NB4 (cell line): Measurements from ENCODE around the gene LYRM4.

Source experiments
- CTCF ChIP-seq: IDR thresholded peaks from one replicate; pipeline ENCODE4 v1.5.1; 2012; ENCODE audit warnings: low read depth, low read length
- TF ChIP-seq, protein P1 (sequence below): IDR thresholded peaks from 2 replicates; pipeline ENCODE4 v1.6.1; 2011; ENCODE audit warnings: low read depth, low read length

DNA sequence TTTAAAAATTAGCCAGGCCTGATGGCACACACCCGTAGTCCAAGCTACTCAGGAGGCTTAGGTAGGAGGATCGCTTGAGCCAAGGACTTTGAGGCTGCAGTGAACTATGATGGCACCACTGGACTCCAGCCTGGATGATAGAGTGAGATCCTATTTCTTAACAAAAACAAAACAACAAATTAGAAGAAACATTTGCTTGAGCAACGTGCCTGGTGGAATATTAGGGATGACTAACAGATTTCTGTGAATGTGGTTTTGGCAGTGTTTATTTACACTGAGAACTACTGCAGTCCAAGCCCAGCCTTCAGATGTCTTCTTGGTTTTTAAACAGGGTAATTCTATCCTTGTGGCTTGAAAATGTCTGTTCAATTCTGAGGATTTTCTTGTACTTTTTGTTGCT lies 166.4 kb downstream of the LYRM4 start:
- no peak for TF ChIP-seq CTCF
- TF ChIP-seq, protein P1, sequence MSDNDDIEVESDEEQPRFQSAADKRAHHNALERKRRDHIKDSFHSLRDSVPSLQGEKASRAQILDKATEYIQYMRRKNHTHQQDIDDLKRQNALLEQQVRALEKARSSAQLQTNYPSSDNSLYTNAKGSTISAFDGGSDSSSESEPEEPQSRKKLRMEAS, result no peak
